Mesodermal cell (in vitro differentiated cells): ENCODE results near the gene OR5M8.

Experiments used
- H3K27ac ChIP-seq: 2 replicates; pipeline ENCODE4 v1.7.0; 2013; ENCODE audit warnings: mild to moderate bottlenecking, low read depth, low read length, moderate library complexity; ENCODE audit not compliant: severe bottlenecking
- H3K36me3 ChIP-seq: 2 replicates; pipeline ENCODE4 v1.7.1; 2013; ENCODE audit warnings: mild to moderate bottlenecking, low read length, moderate library complexity; ENCODE audit not compliant: control insufficient read depth, insufficient read depth
- H3K4me1 ChIP-seq: one replicate; pipeline ENCODE4 v1.7.1; 2013; ENCODE audit warnings: mild to moderate bottlenecking, low read length; ENCODE audit not compliant: insufficient read depth, control insufficient read depth, poor library complexity, severe bottlenecking
- H3K4me3 ChIP-seq: 2 replicates; pipeline ENCODE4 v1.7.0; 2013; ENCODE audit warnings: low read length, control low read depth, mild to moderate bottlenecking; ENCODE audit not compliant: insufficient read depth, poor library complexity, severe bottlenecking; ENCODE audit errors: extremely low read depth
- H3K9me3 ChIP-seq: 2 replicates; pipeline ENCODE4 v1.7.1; 2013; ENCODE audit warnings: mild to moderate bottlenecking, low read length, moderate library complexity; ENCODE audit not compliant: control insufficient read depth
- WGBS, 2 experiments: methylation state at CpG; one replicate each; pipeline ENCODE4 v1.1.5; 2013; ENCODE audit warnings: missing lambda C conversion rate in 2 of 2; ENCODE audit not compliant: insufficient coverage in 2 of 2; 5-methylcytosine and 5-hydroxymethylcytosine counted together

The OR5M8 gene

GRCh38 chr11:56457076-56457475, 34.1 kb downstream of the OR5M8 start:
- no peaks in the 10 kb centered on the region for H3K9me3 ChIP-seq
- no CpG with 5 or more reads among the region's 1 CpG for WGBS, 2 experiments
- no peaks in the 10 kb centered on the region for H3K4me1 ChIP-seq
- H3K4me3 ChIP-seq, result no peak overlapping the region
- no peaks in the 10 kb centered on the region for H3K36me3 ChIP-seq
- H3K27ac ChIP-seq, result no peak overlapping the region

DNA sequence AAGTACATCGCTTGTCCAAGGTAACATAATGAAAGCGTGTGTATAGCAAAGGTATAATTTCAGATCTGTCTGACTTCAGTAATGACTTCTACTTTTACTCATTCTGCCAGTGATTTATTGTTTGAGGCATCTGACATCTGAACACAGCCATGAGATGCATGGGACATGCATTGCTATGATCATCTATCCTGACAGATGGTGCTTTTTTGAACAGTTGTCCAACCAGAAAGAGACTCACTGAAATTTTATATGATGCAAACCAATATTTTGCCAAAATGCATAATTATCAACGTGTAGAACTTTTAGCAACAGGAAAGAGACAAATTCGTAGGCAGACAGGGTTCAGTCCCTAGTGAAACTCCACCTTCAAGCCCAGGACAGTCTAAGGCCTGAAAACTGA, 37.6 kb downstream of the OR5M8 start:
- H3K27ac ChIP-seq, result no peak overlapping the region
- H3K4me1 ChIP-seq, result no peaks in the 10 kb centered on the region
- WGBS, 2 experiments, result 67 to 83% methylated on average over 2 to 3 of the region's 4 CpGs
- no peaks in the 10 kb centered on the region for H3K36me3 ChIP-seq
- H3K4me3 ChIP-seq, result no peak overlapping the region
- H3K9me3 ChIP-seq, result no peaks in the 10 kb centered on the region
